Measurements from ENCODE around the gene SSR4.

DNA sequence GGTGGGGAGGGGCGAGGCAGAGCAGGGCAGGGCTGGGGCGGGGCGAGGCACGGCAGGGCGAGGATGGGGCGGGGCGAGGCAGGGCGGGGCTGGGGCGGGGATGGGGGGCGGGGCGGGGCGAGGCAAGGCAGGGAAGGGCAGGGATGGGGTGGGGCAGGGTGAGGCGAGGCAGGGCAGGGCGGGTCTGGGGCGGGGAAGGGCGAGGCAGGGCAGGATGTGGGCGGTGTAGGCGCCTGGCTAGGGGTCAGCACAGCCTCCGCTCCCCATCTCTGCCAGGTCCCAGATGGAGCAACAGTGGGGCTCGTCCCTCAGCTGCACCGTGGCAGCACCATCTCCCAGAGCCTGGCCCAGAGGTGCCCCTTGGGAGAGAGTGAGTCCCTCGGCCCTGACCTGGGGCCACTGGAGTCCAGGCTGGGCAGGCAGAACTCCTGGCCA is 17.8 kb upstream of the SSR4 start:
- no peak for TF ChIP-seq EZH2 (IDR thresholded peaks at IDR 0.05)
- TF ChIP-seq, protein P1, sequence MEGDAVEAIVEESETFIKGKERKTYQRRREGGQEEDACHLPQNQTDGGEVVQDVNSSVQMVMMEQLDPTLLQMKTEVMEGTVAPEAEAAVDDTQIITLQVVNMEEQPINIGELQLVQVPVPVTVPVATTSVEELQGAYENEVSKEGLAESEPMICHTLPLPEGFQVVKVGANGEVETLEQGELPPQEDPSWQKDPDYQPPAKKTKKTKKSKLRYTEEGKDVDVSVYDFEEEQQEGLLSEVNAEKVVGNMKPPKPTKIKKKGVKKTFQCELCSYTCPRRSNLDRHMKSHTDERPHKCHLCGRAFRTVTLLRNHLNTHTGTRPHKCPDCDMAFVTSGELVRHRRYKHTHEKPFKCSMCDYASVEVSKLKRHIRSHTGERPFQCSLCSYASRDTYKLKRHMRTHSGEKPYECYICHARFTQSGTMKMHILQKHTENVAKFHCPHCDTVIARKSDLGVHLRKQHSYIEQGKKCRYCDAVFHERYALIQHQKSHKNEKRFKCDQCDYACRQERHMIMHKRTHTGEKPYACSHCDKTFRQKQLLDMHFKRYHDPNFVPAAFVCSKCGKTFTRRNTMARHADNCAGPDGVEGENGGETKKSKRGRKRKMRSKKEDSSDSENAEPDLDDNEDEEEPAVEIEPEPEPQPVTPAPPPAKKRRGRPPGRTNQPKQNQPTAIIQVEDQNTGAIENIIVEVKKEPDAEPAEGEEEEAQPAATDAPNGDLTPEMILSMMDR (IDR thresholded peaks at IDR 0.05 in 2 of 3, conservative IDR thresholded peaks at IDR 0.05 in 1 of 3; ENCODE audit: borderline replicate concordance in 1 of 3, insufficient read depth in 1 of 3, low read depth in 2 of 3, low read length in 2 of 3), result no peak
- no peak for TF ChIP-seq CEBPB (IDR thresholded peaks at IDR 0.05; ENCODE audit: low read depth)

All from HCT116 (cell line).